ENCODE results near the gene HSPA14. TPM values are rescaled to one million over a fixed set of nuclear protein-coding genes. Genes with fewer than 3 reads are reported as not detected.
"Not testable (repeated sequence)": the region's sequence is repeated elsewhere in the genome, so short reads cannot be mapped to it uniquely, and the experiment has no call there.

HSPA14 gene
- total RNA-seq, 1 donor from 2014 or later = 26.3 TPM

- intact Hi-C loops (cut with DNase I) = no loop called here
- H3K9me3 ChIP-seq = no peaks in the 10 kb centered on the region
- no peaks in the 10 kb centered on the region for H3K4me1 ChIP-seq
- TF ChIP-seq, protein P1, sequence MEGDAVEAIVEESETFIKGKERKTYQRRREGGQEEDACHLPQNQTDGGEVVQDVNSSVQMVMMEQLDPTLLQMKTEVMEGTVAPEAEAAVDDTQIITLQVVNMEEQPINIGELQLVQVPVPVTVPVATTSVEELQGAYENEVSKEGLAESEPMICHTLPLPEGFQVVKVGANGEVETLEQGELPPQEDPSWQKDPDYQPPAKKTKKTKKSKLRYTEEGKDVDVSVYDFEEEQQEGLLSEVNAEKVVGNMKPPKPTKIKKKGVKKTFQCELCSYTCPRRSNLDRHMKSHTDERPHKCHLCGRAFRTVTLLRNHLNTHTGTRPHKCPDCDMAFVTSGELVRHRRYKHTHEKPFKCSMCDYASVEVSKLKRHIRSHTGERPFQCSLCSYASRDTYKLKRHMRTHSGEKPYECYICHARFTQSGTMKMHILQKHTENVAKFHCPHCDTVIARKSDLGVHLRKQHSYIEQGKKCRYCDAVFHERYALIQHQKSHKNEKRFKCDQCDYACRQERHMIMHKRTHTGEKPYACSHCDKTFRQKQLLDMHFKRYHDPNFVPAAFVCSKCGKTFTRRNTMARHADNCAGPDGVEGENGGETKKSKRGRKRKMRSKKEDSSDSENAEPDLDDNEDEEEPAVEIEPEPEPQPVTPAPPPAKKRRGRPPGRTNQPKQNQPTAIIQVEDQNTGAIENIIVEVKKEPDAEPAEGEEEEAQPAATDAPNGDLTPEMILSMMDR (IDR thresholded peaks at IDR 0.05) = no peak
- H3K4me3 ChIP-seq = no peak overlapping the region
- DNase-seq (ENCODE audit: low spot score in 2 of 2) = no peak
- no peaks in the 10 kb centered on the region for H3K27me3 ChIP-seq
- H3K27ac ChIP-seq = no peak overlapping the region
- H3K36me3 ChIP-seq = no peaks in the 10 kb centered on the region
Measured at GRCh38 chr10:14806318-14806717, 31.8 kb upstream of the HSPA14 start.

- intact Hi-C loops (cut with DNase I) = no loop called here
- TF ChIP-seq, protein P1 (IDR thresholded peaks at IDR 0.05) = no peak
Measured at GRCh38 chr10:14810969-14811953, 26.8 kb upstream of the HSPA14 start.

GRCh38 chr10:14812271-14812670 is 25.8 kb upstream of the HSPA14 start:
- TF ChIP-seq, protein P1 (IDR thresholded peaks at IDR 0.05) = no peak
- Histone ChIP-seq H3K27me3 (no peaks in the 10 kb centered on the region), H3K36me3 (no peaks in the 10 kb centered on the region), H3K27ac (no peak overlapping the region), H3K4me1 (no peaks in the 10 kb centered on the region), H3K4me3 (no peak overlapping the region), H3K9me3 (no peaks in the 10 kb centered on the region)
- intact Hi-C loops (cut with DNase I) = no loop called here
- DNase-seq (ENCODE audit: low spot score in 2 of 2) = no peak

More at GRCh38 chr10:14810969-14811953, 26.8 kb upstream of the HSPA14 start:
- no peaks in the 10 kb centered on the region for H3K9me3 ChIP-seq
- no peak for DNase-seq (ENCODE audit: low spot score in 2 of 2)
- H3K27ac ChIP-seq = no peak overlapping the region
- H3K4me3 ChIP-seq = no peak overlapping the region
- no peaks in the 10 kb centered on the region for H3K36me3 ChIP-seq
- no peaks in the 10 kb centered on the region for H3K27me3 ChIP-seq
- no peaks in the 10 kb centered on the region for H3K4me1 ChIP-seq

DNA sequence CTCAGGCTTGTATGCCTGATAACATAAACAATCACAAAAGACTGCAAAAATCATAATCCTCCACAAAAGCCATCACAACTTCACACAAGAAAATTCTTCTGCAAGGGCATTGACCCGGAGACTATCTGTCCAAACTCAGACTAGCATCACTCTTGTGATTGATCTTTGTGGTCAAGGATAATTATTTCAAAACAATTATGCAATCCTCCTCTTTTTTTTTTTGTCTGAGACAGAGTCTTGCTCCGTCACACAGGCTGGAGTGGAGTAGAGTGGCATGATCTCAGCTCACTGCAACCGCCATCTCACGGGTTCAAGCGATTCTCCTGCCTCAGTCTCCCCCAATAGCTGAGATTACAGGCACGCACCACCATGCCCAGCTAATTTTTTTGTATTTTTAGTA is 22.4 kb upstream of the HSPA14 start:
- peaks cover 0 to 3% of the 10 kb centered on the region in 2 donors for H3K4me1 ChIP-seq
- TF ChIP-seq, protein P1 (IDR thresholded peaks at IDR 0.05) = no peak
- intact Hi-C loops (cut with DNase I) = no loop called here

DNA sequence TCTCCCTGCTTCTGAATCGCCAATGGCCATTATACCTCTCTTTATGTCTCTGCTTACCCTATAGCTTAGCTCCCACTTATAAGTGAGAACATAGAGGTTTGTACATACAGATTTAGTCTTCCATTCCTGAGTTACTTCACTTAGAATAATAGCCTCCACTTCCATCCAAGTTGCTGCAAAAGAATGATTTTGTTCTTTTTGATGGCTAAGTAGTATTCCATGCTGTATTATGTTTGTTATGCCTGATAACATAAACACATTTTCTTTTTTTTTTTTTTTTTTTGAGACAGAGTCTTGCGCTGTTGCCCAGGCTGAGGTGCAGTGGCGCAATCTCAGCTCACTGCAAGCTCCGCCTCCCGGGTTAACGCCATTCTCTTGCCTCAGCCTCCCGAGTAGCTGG is 21.4 kb upstream of the HSPA14 start:
- H3K4me3 ChIP-seq; DNase-seq (ENCODE audit: low spot score in 2 of 2); H3K27ac ChIP-seq; H3K9me3 ChIP-seq; intact Hi-C loops (cut with DNase I); H3K36me3 ChIP-seq; H3K4me1 ChIP-seq; H3K27me3 ChIP-seq: not testable (repeated sequence)

More for the DNA sequence above, 22.4 kb upstream of the HSPA14 start:
- Histone ChIP-seq H3K4me3 (no peak overlapping the region), H3K36me3 (no peaks in the 10 kb centered on the region), H3K27ac (no peak overlapping the region), H3K27me3 (no peaks in the 10 kb centered on the region), H3K9me3 (no peaks in the 10 kb centered on the region)
- no peak for DNase-seq (ENCODE audit: low spot score in 2 of 2)

Measured in ascending aorta (tissue), 2 donors.